NCI-H510A treated with DMSO at 0.1 percent for 48 hours (cell line): ENCODE measurements around the gene CCDC185.
A peak's percentile ranks its signal among the peaks of the same experiment; 100 is the strongest.
"Not testable (repeated sequence)": the region's sequence is repeated elsewhere in the genome, so short reads cannot be mapped to it uniquely, and the experiment has no call there.

Experiments
- DNase-seq: peaks from one replicate; lab custom pipeline; 2025; lab: John Stamatoyannopoulos, UW

Gene CCDC185

GRCh38 chr1:223394706-223395105, 1.5 kb downstream of the CCDC185 start:
- no peak for DNase-seq

GRCh38 chr1:223399393-223399792, 6.2 kb downstream of the CCDC185 start:
- not testable (repeated sequence) for DNase-seq

GRCh38 chr1:223401873-223402789, 8.9 kb downstream of the CCDC185 start:
- DNase-seq: no peak

GRCh38 chr1:223402790-223403142, 9.6 kb downstream of the CCDC185 start:
- DNase-seq: no peak

GRCh38 chr1:223403184-223403815, 10.1 kb downstream of the CCDC185 start:
- DNase-seq: peak; percentile 41

DNA sequence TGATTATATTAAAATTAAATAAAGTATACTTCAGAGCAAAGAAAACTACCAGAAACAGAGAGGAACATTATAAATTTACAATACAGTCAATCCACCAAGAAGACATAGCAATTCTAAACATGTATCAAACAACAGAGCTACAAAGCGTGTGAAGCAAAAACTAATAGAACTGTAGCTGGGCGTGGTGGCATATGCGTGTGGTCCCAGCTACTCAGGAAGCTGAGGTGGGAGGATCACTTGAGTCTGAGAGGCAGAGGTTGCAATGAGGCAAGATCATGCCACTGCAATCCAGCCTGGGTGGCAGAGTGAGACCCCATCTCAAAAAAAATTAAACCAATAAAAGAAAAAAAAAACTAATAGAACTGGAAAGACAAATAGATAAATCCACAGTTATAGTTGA, 12.3 kb downstream of the CCDC185 start:
- DNase-seq: no peak

- no peak for DNase-seq
Observed at GRCh38 chr1:223410036-223410435, 16.8 kb downstream of the CCDC185 start.

DNA sequence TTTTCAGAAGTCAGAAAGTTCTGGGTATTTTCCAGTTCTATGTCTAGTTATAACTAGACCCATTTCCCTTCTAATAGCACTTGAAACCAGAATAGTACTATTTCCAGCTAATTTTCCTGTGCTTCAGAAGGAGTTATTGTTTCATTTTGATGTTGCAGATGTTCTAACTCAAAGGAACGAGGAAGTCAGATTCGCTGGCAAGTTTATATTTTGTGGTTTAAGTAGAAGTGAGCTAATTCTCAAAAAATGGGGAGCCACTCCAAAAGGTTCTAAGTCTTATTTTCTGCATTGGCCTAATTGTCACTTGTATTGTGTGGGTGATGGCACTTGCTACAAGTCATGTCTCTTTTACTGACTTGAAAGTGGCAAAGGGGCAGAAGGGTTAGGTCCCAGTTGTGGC, 18.1 kb downstream of the CCDC185 start:
- DNase-seq: no peak

GRCh38 chr1:223411710-223412109, 18.5 kb downstream of the CCDC185 start:
- DNase-seq: no peak

DNA sequence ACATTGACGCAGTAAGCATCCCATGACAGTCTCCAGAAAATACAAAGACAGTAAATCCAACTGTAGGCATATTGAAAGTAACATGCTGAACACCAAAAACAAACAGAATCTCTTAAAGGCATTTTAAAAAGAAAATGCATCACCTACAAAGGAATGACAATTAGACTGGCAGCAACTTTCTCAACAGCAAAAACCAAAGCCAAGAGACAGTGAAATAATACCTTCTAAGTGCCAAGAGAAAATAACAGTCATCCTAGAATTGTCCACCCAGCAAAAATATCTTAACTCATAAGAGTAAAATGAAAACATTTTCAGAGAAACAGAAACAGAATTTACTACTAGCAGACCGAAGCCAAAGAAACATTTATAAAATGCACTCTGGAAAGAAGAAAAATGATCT, 20.0 kb downstream of the CCDC185 start:
- no peak for DNase-seq

DNA sequence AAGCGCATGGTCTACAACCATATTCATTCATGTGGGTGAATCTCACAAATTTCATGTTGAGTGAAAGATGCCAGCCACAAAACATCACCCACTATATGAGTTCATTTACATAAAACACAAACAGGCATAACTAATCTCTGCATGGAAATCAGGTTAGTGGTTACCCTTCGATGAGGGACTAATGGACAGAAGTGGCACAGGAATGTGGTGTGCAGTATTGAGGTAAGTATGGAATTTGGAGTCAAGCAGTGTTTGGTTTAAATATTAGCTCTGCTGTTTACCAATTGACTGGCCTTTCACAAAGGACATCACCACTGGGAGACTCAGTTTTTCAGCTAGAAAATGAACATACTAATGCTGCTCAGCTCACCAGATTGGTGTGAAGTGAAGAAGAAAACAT, 24.2 kb downstream of the CCDC185 start:
- no peak for DNase-seq

DNA sequence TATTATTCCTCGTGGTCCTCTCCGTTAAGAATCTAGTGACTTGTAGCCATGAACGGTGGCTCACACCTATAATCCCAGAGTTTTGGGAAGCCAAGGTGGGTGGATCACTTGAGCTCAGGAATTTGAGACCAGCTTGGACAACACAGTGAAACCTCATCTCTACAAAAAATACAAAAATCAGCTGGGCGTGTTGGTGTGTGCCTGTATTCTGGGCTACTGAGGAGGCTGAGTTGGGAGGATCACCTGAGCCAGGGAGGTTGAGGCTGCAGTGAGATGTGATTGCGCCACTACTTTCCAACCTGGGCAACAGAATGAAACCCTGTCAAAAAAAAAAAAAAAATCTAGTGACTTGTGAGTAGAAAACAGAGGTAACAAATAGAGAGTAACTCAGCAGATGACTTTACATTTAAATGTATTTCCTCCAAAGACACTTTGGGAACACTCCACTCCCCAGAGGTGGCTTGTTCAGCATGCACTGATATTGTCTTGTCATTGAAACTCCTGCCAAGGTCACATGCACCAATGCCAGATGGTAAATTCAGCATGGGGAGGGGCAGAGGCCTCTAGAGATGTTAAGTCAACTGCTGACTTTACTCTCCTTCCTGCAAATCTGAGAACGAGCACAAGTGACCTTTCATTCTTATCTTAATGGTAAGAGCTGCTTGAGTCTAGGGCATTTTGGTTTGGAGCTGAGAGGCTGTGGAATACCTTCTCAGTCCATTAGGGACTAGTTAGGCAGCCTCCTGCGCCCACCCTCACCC, 24.9 kb downstream of the CCDC185 start:
- no peak for DNase-seq

GRCh38 chr1:223419115-223419514, 25.9 kb downstream of the CCDC185 start:
- no peak for DNase-seq

GRCh38 chr1:223419561-223419960, 26.3 kb downstream of the CCDC185 start:
- peak; percentile 78 for DNase-seq

- DNase-seq: no peak
Observed at GRCh38 chr1:223421025-223421424, 27.8 kb downstream of the CCDC185 start.

- DNase-seq: peak; percentile 16
Observed at GRCh38 chr1:223421676-223422075, 28.5 kb downstream of the CCDC185 start.

GRCh38 chr1:223422911-223423310, 29.7 kb downstream of the CCDC185 start:
- DNase-seq: no peak

DNA sequence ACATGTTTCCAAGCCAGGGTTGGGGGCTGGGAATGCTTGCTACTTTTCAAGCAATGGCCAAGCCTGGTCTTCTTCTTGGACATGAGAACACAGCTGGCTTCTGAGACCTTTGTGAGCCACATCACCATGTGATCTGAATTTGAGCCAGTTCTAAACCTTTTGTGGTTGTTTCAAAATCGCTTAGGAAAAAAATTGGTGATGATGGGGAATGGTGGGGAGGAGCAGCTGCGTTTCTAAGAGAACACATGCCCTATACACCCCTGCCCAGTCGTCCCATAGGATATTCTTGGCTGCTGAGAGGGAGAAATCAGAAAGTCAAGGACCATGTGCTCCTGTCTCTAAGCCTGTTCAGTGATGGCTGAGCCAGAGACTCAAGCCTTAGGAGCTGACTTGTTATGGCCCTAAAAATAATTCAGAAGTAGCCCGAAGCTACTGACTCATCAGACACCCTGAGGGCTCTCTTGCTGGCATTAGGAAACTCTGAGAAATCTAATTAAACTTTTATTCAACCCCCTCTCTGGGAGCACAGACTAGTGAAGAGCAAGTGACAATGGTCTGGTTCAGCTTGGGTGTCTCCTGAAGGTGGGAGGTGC, 30.5 kb downstream of the CCDC185 start:
- no peak for DNase-seq

DNA sequence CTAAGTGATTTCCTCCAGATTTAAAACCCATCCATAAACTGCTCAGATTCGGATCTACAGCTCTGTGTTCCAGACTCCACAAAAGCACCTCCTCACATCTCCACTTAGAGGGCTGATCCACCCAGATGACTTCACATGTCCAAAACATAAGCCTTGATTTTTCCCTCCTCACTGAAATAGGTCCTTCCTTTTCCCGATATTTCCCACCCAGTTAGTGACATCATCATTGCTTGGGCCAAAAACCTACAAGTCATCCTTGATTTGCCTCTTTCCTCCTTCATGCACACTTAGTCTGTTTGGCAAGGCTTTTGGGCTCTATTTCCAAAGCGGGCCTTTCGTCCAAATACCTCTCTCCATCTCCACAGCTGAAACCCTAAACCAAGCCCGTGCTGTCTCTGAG, 32.3 kb downstream of the CCDC185 start:
- no peak for DNase-seq

- DNase-seq: no peak
Observed at GRCh38 chr1:223426936-223427335, 33.7 kb downstream of the CCDC185 start.

DNA sequence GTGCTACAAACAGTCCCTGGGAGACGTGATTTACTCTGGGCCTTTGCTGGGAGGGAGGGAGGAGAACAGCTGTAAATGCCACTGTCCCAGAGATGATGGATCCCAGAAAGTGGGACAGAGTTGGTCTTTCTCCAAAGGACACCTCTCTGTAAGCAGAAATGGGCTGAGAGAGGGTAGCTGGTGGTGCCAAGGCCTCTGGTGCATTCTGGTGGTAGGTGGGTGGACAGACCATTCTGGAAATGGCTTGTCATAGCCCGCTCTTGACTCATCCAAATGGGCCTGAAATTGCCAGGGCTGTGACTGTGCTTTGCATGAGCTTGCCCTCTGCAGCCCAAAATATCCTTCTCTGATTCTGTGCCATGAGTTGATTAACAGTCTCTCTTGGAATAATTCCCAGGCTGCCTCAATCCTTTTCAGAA, 36.1 kb downstream of the CCDC185 start:
- DNase-seq: no peak

DNA sequence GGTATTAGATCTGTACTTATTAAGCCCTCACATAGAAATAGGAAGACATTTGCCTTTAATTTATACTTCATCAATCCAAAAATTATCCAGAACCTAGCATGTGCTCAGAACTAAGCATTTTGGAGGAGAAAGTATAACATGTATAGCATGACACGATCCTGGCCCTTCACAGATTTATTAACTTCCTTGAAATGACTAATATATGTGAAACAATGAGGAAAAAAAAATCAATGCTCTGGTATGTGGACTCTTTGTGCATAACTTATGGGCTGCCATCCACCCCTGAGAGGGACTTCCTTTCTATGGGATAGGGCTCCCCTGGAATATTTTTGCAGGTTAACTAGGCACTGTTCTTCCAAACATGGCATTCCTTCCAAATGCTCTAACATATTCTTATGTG, 36.6 kb downstream of the CCDC185 start:
- DNase-seq: no peak
